GM19328 (cell line): ENCODE results near the gene EPG5.
"Not testable (repeated sequence)": the region's sequence is repeated elsewhere in the genome, so short reads cannot be mapped to it uniquely, and the experiment has no call there.

ENCODE experiments used
- ATAC-seq: cut with Tn5 transposase; IDR thresholded peaks from one replicate; pipeline ENCODE4 v1.9.1; 2021; ENCODE audit warnings: mild to moderate bottlenecking, moderate library complexity; ENCODE audit not compliant: unreplicated experiment

The EPG5 gene, protein sequence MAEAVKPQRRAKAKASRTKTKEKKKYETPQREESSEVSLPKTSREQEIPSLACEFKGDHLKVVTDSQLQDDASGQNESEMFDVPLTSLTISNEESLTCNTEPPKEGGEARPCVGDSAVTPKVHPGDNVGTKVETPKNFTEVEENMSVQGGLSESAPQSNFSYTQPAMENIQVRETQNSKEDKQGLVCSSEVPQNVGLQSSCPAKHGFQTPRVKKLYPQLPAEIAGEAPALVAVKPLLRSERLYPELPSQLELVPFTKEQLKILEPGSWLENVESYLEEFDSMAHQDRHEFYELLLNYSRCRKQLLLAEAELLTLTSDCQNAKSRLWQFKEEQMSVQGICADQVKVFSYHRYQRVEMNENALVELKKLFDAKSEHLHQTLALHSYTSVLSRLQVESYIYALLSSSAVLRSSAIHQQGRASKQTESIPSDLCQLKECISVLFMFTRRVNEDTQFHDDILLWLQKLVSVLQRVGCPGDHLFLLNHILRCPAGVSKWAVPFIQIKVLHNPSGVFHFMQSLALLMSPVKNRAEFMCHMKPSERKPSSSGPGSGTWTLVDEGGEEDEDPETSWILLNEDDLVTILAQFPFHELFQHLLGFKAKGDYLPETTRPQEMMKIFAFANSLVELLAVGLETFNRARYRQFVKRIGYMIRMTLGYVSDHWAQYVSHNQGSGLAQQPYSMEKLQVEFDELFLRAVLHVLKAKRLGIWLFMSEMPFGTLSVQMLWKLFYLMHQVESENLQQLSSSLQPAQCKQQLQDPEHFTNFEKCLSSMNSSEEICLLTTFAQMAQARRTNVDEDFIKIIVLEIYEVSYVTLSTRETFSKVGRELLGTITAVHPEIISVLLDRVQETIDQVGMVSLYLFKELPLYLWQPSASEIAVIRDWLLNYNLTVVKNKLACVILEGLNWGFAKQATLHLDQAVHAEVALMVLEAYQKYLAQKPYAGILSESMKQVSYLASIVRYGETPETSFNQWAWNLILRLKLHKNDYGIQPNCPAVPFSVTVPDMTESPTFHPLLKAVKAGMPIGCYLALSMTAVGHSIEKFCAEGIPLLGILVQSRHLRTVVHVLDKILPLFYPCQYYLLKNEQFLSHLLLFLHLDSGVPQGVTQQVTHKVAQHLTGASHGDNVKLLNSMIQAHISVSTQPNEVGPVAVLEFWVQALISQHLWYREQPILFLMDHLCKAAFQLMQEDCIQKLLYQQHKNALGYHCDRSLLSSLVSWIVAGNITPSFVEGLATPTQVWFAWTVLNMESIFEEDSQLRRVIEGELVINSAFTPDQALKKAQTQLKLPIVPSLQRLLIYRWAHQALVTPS (N-terminal part only)

DNA sequence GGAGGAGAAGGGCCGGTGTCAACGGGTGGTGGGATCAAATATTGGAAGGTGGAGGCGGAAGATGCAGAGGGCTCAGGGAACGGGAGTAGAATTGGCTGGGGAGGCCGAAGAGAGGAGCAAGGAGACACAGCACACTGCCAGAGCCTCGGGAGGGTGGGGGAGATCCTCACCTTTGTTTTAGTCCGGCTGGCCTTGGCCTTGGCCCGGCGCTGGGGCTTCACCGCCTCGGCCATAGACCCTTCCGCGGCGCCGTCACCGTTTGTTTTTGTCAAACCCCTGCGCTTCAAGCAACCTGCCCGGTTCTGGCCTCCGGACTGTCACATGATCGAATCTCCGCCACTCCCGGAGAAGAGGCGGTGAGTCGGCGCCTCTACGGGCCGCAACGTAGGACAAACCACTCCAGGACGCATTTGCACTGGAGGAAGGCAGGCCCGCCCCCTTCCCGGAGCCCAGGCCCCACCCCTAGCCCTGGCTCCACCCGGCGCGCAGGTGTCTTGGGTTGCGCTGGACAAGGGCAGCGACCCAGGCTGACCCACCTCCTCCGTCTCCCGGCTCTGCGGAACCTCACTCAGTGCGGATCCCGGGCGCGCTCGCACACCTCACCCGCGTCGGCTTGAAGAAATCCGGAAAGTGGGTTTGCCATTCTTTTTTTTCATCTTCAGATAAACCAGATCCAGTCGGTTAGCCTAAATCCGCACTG lies at the start of gene EPG5:
TSS of gene EPG5 (minus strand) at position 323 of the 700 bp plus-strand sequence. CDS start at position 233, 90 bp downstream.
- peak; percentile 99 for ATAC-seq

DNA sequence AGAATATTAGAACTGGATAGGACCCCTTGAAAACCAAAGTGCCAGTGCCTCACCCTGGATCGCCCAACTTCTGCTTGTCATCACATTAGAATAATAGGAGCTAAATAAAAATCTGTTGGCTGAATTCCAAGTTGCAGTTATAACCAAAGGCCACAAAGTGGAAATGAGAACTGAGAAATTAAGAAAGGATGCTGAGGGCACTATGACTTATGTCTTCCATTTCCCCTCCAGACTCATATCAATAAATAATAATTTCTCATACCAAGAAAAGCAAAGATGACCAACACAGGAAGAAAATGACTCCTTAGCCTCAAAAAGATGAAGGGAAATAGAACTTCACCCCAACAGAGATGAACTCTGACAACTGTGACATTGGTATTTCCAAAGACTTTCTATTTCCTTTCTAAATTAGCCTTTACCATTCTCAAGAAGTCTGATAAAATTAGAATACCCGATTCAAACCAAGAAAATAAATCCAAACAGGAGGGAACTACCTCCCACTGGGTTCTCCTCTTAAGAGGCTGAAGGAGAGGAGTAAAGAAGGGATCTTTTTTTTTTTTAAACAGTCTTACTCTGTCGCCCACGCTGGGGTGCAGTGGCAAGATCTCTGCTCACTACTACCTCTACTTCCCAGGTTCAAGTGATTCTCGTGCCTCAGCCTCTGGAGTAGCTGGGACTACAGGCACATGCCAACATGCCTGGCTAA lies 46.5 kb upstream of the EPG5 start:
- no peak for ATAC-seq

DNA sequence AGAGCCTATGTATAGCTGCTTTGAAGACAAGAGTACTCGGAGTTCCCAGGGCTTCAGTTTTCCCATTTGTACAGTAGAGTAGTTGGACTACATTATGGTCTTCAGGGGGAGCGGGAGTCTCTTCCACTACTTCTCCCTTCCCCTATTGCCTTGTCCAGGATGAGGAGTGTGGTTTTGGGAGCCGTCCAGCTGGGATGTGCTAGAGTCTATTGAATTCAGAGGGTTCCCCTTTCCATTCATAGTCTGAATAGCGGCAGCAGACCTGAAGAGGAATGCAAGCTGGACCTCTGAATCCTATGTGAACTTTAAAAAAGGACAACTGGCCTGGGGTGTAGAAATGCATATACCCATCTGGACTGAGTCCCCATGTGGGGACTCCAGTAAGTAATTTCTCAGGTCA lies 43.5 kb upstream of the EPG5 start:
- no peak for ATAC-seq

DNA sequence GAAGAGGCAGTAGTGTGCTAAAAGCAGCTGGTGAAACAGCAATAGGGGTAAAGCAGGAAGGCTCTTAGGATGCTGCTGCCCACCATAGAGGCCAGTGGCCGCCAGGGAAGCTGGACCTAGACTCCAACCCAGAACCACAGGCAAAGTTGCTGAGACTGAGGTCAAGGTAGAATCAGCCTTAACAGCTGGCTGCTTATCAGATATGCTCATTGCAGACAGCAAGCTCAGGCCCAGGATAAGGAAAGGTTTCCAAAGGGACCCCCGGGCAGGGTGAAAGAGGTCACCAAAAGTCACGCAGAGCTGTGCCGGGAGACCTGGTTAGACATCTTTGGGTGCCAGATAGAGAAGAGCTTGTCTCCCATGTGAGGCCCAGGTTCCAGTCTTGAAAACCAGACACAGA lies 42.9 kb upstream of the EPG5 start:
- no peak for ATAC-seq

DNA sequence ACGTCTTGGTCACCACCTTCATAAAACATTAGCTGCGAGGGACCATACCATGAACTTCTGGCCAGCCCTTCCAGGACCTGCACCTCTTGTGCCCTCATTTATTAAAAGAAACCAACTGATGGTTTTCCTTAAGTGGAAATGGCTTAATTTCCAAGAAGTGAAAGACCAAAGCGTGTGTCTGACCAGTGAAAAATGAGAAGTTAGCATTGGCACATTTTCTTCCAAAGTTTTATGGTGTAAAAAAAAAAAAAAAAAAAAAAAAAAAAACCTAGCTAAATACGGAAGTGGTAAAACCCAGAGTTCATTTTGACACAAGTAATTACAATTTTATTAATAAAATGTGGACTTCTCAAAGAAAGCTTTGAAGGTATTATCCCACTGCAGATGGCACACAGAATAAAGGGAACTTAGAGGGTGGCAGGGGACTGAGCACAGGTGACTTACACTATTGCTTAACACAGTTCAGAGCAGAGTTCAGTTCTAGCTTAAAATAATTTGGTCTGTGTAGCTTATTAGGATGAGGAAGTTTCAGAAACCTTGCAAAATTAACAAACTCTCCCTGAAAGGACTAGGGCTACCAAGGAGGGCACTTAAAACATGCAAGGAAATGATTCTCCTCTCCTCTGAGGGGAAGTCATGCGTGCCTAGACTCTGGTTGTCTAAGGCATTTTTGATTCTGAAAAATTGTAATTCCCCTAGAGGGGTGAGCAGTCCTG lies 42.2 kb upstream of the EPG5 start:
- no peak for ATAC-seq

DNA sequence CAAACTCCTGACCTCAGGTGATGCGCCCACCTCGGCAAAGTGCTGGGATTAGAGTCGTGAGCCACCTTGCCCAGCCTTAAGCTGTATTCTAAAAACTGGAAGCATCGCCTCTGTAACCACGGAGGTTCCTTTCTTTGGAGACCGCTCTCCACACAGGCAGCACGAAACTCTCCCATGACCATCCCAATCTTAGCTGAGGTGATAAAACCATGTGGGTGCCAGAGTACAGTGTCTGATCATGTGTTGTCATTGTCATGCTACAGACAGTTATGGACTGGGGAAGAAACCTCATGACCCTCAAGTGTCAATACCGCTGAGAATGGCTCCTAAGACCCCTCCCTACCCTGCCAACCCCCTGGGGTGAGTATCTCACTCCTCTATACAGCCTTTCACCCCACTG lies 41.4 kb upstream of the EPG5 start:
- no peak for ATAC-seq

DNA sequence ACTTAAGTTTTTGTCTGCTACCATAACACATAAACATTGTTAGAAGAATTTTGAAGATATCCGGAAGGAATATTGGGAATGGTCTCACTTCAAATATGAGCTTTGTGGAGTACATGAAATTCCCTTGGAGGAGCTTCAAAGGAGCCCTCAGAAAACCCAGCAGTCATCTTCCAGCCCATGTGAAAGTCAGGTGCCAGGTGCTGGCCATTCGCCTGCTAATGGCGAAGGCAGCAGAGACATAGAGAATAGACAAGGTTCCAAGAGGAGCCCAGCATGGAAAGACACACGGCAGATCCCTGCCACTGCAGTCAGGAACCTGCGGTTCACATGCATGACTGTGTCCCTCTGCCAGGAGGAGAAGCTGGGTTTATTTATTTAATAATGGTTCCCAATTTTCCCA lies 40.0 kb upstream of the EPG5 start:
- no peak for ATAC-seq

DNA sequence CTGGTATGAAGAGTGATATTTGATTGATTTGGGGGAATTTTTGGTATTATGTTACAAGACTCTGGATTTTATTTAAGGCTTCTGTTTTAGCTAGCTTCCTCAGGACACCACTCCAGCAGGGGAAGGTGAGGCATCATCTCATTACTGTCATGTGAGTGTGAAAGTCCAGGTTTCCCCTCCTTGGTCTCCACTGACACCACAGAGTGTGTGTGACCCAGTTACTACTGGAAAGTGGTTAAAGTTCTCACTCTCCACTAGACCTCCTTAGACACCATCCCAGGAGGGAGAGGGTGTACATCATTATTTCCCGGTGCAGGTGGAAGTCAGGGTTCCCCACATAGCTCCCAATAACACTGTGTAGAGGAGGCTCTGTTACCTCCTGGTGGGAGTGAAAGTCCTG lies 35.8 kb upstream of the EPG5 start:
- ATAC-seq = no peak

DNA sequence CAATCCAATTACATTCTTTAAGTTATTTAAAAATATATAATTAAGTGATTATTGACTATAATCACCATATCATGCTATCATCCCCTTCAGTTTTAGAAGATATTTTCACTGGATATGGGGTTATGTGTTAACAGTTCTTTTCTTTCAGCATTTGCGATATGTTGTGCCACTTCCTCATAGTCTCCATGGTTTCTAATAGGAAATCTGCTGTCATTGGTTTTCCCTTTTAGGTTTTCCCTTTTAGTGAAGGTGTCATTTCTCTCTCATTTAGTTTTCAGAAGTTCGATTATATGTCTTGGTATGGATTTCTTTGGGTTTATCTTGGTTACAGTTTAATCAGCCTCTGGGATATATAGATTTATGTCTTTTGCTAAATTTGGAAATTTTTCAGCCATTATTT lies 34.8 kb upstream of the EPG5 start:
- no peak for ATAC-seq

DNA sequence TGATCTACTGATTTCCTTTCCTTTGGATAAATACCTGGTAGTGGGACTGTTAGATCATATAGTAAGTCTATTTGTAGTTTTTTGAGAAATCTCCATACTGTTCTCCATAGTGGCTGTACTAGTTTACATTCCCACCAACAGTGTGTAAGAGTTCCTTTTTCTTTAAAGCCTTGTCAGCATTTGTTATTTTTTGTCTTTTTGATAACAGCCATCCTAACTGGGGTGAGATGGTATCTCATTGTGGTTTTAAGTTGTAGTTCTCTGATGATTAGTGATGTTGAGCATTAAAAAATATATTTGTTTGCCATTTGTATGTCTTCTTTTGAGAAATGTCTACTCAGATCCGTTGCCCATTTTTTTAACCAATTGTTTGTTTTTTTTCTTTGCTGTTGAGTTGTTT lies 33.9 kb upstream of the EPG5 start:
- no peak for ATAC-seq

DNA sequence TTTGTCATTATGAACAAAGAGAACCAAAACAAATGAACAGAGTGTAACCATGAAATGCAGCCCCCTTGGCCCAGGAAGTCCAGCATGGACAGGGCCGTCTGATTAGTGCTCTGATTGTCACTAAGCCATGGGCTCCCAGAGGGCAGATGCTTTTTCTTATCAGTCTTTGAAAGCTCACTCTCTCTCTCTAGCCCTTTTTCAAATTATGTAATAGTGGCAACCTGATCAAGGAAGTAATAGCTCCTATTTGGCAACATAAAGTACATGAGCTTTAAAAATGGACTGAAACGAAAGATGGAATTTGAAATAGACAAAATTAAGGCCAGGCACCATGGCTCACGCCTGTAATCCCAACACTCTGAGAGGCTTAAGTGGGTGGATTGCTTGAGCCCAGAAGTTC lies 32.4 kb upstream of the EPG5 start:
- ATAC-seq = no peak

DNA sequence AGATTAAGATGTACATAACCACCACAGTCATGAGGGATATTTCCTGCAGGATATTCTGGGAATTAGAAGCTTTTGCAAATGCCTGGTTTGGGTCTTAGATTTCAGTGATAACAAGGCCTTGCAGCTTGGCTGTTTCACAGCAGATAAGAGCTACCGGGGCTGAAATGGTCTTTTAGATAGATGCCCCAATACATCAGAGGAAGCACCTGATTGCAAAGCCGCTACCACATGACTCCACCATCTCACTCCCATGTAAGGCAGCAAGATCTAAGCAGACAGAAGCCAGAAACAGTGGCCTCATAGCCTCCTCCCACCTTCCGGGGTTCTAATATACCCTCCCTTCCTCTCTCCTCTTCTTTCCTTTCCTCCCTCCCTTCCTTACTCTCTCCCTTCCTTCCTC lies 31.1 kb upstream of the EPG5 start:
- ATAC-seq = no peak

DNA sequence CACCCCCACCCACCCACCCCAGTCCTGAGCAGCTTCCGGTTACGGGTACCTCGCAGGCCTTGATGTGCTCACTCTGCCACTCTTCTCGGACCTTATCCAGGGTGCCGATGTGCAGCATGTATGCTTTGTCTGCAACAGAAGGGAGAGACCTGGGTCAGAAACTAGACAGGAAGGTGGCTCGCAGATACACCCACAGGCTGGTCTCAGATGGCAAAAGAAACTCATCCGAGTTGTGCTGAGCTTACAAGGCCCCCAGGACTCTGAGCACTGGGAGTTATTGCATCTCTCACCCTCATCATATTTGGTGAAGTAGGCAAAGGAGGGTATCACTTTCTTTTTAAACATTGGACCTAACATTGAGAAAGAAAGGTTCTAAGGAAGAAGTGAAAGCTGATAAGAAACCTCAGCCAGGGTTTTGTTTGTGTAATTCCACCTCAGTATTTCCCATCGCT lies 30.6 kb upstream of the EPG5 start:
- ATAC-seq = no peak

DNA sequence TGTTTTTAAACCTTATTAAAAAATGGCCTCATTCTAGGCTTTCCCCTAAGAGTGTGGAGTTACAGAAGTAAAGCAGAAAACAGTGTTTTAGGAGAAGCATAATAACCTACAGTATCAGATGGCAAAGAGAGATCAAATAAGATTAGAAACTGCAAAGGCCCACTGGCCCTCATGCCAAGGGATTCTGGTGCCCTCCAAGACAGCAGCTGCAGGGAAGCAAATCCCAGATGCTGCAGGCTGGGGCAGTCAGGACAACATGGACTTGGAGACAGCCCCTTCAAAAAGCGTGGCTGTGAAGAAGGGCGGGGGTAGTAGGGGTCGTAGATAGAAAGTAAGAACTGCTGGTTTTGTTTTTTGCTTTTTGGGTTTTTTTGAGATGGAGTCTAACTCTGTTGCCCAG lies 28.3 kb upstream of the EPG5 start:
- ATAC-seq = no peak

DNA sequence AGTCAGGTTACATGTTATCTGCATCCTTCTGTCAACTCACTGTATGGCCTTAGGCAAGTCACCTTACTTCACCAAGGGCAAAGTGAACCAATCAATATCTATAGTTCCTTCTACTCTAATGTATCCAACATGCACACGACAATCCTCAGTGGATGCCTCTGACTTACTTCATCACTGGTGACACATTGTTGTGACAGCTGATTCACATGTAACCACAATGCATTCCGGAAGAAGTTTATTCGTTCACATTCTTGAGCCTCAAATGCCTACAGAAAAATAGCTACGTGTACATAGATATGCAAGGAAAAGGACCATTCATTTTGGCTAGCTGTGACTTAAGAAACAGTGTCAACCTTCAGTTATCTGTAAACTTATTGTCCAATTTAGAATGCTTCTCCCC lies 26.3 kb upstream of the EPG5 start:
- ATAC-seq = no peak

DNA sequence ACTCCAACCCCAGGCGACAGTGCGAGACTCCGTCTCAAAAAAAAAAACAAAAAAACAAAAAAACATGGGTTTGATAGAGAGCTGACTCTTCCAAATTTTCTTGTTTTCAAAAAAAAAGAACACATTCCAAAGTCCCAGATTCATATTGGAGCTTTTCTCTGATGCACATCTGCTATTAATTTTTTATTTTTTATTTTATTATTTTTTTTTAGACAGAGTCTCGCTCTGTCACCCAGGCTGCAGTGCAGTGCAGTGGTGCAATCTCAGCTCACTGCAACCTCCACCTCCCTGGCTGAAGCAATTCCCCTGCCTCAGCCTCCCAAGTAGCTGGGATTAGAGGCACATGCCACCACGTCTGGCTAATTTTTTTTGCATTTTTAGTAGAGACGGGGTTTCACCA lies 25.4 kb upstream of the EPG5 start:
- ATAC-seq = not testable (repeated sequence)

DNA sequence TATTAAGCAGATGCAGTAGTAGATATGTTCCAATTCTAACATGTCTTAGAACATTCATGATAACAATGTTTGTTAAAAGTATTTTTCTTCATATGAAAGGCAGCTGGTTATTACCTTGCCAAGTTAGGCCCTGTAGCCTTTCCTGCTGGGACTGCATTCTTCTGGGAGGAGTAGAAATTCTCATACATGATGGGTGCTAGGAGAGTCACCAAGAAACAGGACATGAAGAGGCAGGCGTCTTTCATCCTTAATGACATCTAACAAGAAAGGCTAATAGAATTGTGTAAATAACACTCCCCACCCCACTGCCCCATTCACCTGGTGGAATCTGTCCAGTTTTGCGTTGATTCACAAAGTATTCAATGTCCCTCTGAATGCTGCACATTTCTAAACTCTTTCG lies 24.7 kb upstream of the EPG5 start:
- no peak for ATAC-seq

DNA sequence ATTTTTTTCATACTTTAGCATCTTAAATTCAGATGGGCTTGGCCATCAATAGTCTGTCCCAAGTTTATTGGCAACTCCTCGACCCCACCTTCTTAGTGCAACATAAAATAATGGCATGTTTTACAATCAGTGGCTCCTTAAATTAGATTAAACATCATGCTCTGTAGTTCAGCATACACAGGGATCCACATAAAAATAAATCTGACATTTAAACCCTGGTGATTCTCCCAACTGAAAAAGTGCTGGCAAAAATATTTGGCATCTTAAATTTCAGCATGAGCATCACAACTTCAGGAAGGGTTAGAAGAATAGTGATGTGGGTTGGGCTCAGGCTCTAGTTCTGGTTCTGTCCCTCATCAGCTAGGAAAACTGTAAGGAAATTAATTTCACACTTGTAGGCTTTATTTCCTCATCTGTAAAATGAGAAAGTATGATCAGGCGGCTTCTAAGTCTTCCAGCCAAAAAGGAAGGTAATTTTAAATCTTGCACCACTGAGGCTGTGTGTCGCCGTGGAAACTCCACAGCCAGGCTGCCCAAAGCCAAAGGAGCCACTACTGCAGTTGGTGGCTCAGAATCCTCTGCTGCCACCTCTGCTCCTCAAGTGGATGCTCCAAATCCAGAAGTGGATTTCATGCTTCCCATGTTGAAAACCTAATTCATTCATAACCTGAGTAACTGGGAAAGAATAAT lies 17.6 kb upstream of the EPG5 start:
- ATAC-seq = no peak

DNA sequence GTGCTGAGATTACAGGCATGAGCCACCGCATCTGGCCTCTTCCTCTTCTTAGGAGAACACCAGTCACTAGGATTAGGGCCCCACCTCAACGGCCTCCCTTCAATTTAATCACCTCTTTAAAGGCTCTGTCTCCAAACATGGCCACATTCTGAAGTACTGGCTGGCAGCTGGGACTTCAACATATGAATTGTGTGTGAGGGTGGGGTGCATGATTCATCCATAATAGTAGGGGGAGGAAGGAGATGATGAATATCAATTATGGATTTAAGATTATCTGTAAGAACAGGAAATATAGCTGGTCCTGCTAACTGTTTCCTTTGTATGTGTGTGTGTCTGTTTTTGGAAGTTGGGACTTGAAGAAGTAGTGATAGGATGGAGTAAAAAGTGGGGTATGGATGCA lies 14.7 kb upstream of the EPG5 start:
- no peak for ATAC-seq
